ENCODE measurements around the gene CORO6. TPM values are rescaled to one million over a fixed set of nuclear protein-coding genes. Genes with fewer than 3 reads are reported as not detected.

CORO6 gene
- total and polyA plus RNA-seq, 2 of the 13 experiments (the other 11 are each of a cell fraction or from before 2014, with no cell fraction given) = 0.42 to 0.82 TPM

DNA sequence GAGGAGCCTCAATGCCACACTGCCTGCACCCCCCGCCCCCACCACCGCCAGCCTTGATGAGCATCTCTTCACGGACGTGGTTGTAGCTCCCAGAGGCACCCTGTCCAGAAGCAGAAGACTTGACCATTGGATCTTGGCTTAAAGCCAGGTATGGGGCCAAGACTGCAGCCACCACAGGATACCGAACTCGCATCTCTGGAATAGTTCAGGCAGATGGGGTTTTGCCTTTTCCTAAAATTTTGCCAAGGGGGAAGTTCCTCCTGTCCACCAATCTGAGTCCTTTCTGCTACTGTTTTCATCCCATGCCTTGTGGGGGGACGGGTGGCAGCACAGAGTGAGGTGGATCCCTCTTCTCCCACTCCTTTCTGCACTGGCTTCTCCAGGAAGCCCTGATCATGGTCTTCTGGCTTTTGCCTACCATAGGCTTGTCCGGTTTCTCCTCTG, 939 bp downstream of the CORO6 start (continued):
- no peak for TF ChIP-seq MEIS1 (CRISPR knock-in tag; IDR thresholded peaks at IDR 0.05; ENCODE audit: borderline replicate concordance)
- TF ChIP-seq, protein P1, sequence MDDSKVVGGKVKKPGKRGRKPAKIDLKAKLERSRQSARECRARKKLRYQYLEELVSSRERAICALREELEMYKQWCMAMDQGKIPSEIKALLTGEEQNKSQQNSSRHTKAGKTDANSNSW (CRISPR knock-in tag; IDR thresholded peaks at IDR 0.05; ENCODE audit: borderline replicate concordance) = no peak
- TF ChIP-seq CBX2 (IDR thresholded peaks at IDR 0.05; ENCODE audit: low read depth, low read length) = no peak
- no peak for TF ChIP-seq CBX2 (CRISPR knock-in tag; IDR thresholded peaks at IDR 0.05; ENCODE audit: low read depth)

DNA sequence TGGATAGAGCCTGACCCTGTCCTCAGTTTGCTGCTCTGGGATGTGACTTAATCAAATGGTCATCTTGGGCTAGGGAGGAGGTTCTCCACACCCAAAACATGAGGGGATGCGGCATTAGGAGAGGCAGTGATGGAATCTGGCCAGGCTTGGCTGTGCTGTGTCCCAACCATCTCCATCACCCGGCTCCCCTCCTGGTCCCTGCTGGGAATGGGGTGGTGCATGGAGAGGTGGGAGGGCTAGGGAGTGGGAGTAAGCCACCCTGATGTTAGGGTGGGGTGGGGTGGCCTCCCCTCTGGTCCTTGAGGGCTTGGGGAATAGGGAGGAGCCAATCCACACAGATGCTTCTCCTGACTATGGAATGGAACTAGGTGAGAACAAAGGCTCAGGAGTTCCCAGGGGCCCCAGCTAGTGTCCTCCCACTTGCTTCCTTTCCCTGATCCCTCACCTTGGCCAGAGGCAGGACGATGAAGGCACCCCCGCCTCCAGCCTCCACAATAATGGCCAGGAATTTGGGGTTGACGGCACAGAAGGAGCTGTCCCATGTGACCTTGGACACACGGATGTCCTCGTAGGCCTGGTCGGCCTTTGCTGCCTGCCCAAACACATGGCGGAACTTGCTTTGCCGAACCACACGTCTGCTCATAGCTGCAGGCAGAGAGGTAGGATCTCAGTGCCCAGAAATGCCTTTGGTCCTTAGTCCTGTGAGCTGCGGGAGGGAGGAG, 1.8 kb downstream of the CORO6 start:
- CTCF ChIA-PET (ENCODE audit: low intra/inter-chr PET ratio, low total read pairs) = no interaction called here
- Histone ChIP-seq H3K4me3 (replicated peaks in 1 of 3; ENCODE audit: insufficient read depth in 1 of 3, low read depth in 2 of 3, low read length in 3 of 3) (no peak overlapping the region), H3K27ac (ENCODE audit: extremely low read length, insufficient read depth, low read length) (no peak overlapping the region), H2AFZ (ENCODE audit: low read length) (no peak overlapping the region), H3K4me1 (ENCODE audit: insufficient read depth, low read length) (peaks cover 62% of the 10 kb centered on the region), H4K20me1 (ENCODE audit: insufficient read depth, low read length) (no peaks in the 10 kb centered on the region), H3K27me3 (ENCODE audit: control insufficient read depth in 1 of 2, insufficient read depth in 2 of 2, low read length in 2 of 2) (peaks cover 4 to 57% of the 10 kb centered on the region in 2 experiments), H3K9me3 (ENCODE audit: low read length) (no peaks in the 10 kb centered on the region), H3K36me3 (replicated peaks in 1 of 2; ENCODE audit: control insufficient read depth in 1 of 2, insufficient read depth in 2 of 2, low read length in 2 of 2) (no peaks in the 10 kb centered on the region), H3K9ac (ENCODE audit: insufficient read depth, low read depth, low read length) (no peak overlapping the region), H3K79me2 (ENCODE audit: insufficient read depth, low read length) (no peaks in the 10 kb centered on the region), H3K4me2 (ENCODE audit: low read depth, low read length) (no peak overlapping the region)
- DNase-seq (ENCODE audit: low spot score) (no peak), ATAC-seq (no peak), FAIRE-seq (no peak)
- no TSS peak for BruUV-seq (replicated peaks)
- POLR2A ChIA-PET = no interaction called here
- no peak for TF ChIP-seq ZNF616 (CRISPR knock-in tag; IDR thresholded peaks at IDR 0.05; ENCODE audit: low read depth)
- TF ChIP-seq ARID2 (CRISPR knock-in tag; IDR thresholded peaks at IDR 0.05; ENCODE audit: borderline replicate concordance) = no peak
- TF ChIP-seq, protein P2, sequence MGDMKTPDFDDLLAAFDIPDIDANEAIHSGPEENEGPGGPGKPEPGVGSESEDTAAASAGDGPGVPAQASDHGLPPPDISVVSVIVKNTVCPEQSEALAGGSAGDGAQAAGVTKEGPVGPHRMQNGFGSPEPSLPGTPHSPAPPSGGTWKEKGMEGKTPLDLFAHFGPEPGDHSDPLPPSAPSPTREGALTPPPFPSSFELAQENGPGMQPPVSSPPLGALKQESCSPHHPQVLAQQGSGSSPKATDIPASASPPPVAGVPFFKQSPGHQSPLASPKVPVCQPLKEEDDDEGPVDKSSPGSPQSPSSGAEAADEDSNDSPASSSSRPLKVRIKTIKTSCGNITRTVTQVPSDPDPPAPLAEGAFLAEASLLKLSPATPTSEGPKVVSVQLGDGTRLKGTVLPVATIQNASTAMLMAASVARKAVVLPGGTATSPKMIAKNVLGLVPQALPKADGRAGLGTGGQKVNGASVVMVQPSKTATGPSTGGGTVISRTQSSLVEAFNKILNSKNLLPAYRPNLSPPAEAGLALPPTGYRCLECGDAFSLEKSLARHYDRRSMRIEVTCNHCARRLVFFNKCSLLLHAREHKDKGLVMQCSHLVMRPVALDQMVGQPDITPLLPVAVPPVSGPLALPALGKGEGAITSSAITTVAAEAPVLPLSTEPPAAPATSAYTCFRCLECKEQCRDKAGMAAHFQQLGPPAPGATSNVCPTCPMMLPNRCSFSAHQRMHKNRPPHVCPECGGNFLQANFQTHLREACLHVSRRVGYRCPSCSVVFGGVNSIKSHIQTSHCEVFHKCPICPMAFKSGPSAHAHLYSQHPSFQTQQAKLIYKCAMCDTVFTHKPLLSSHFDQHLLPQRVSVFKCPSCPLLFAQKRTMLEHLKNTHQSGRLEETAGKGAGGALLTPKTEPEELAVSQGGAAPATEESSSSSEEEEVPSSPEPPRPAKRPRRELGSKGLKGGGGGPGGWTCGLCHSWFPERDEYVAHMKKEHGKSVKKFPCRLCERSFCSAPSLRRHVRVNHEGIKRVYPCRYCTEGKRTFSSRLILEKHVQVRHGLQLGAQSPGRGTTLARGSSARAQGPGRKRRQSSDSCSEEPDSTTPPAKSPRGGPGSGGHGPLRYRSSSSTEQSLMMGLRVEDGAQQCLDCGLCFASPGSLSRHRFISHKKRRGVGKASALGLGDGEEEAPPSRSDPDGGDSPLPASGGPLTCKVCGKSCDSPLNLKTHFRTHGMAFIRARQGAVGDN (CRISPR knock-in tag; IDR thresholded peaks at IDR 0.05) = peak; percentile 48
- intact Hi-C loops (cut with micrococcal nuclease; ENCODE audit: unreplicated experiment) (loop anchor here (5.0 kb wide), 1 partner anchor 141 kb away; no protein-coding TSS in a partner anchor), in situ Hi-C loops (cut with HindIII; ENCODE audit: extremely low pct_ligation_motif_present, low pct_unique_long_range_greater_than_20kb) (loop anchor here (10.0 kb wide), 1 partner anchor 154 kb away; no protein-coding TSS in a partner anchor)
- WGBS (ENCODE audit: low lambda C conversion rate) = 41% methylated on average over 11 of the region's 12 CpGs
